Suprapubic skin (tissue), 4 donors: ENCODE data around the gene LALBA. TPM values are rescaled to one million over a fixed set of nuclear protein-coding genes. Genes with fewer than 3 reads are reported as not detected.

Source experiments
- DNase-seq, 2 donors: peaks; one replicate each; pipeline ENCODE4 v3.0.0-alpha.2; 2019; ENCODE audit warnings: low spot score in 2 of 2
- H3K27ac ChIP-seq: fragments of 200-600 bp; sonication (generic); one replicate; pipeline ENCODE4 v1.5.1; 2019
- H3K27me3 ChIP-seq: fragments of 200-600 bp; sonication (generic); one replicate; pipeline ENCODE4 v1.5.1; 2019
- H3K36me3 ChIP-seq: fragments of 200-600 bp; sonication (generic); one replicate; pipeline ENCODE4 v1.5.1; 2019
- H3K4me1 ChIP-seq: fragments of 200-600 bp; sonication (generic); one replicate; pipeline ENCODE4 v1.5.1; 2019
- H3K4me3 ChIP-seq: fragments of 200-600 bp; sonication (generic); one replicate; pipeline ENCODE4 v1.5.1; 2019; ENCODE audit warnings: mild to moderate bottlenecking
- H3K9me3 ChIP-seq: fragments of 200-600 bp; sonication (generic); one replicate; pipeline ENCODE4 v1.5.1; 2019
- CTCF ChIP-seq, 2 donors: fragments of 200-600 bp in 1 of 2; fragments of 450-650 bp in 1 of 2; sonication (generic) in 1 of 2; IDR thresholded peaks; one replicate each; pipeline ENCODE4 v1.5.1; 2016 to 2019; ENCODE audit warnings: antibody characterized with exemption in 2 of 2, mild to moderate bottlenecking in 1 of 2, moderate library complexity in 1 of 2
- EP300 ChIP-seq: sonication (generic); formaldehyde crosslinking; IDR thresholded peaks from one replicate; pipeline ENCODE4 v1.6.1; 2017; ENCODE audit warnings: antibody characterized with exemption
- POLR2A ChIP-seq, 2 donors: fragments of 450-650 bp; IDR thresholded peaks; one replicate each; pipeline ENCODE4 v1.6.1; 2017; ENCODE audit warnings: antibody characterized with exemption in 2 of 2, mild to moderate bottlenecking in 2 of 2, moderate library complexity in 2 of 2
- POLR2AphosphoS5 ChIP-seq, 3 donors: sonication (generic); formaldehyde crosslinking; IDR thresholded peaks; one replicate each; pipeline ENCODE4 v1.6.1; 2017; ENCODE audit warnings: antibody characterized with exemption in 3 of 3
- WGBS: methylation state at CpG from one replicate; pipeline ENCODE4 v1.1.5; 2018; 5-methylcytosine and 5-hydroxymethylcytosine counted together
- total RNA-seq, 4 donors: library from RNA; depleted of rRNA; stranded (reverse); fragments of >200 nt; gene quantifications; one replicate each; pipeline ENCODE4 v1.1.0, GENCODE V29; 2016

The LALBA gene
- total RNA-seq, 4 donors from 2014 or later, result not detected

- Histone ChIP-seq H3K9me3 (peaks cover 4% of the 10 kb centered on the region), H3K27ac (no peak overlapping the region), H3K4me3 (no peak overlapping the region), H3K27me3 (no peaks in the 10 kb centered on the region), H3K4me1 (no peaks in the 10 kb centered on the region), H3K36me3 (no peaks in the 10 kb centered on the region)
- WGBS, result 82% methylated on average over 11 of the region's 11 CpGs
- no peak for TF ChIP-seq CTCF (IDR thresholded peaks at IDR 0.05)
- TF ChIP-seq POLR2AphosphoS5 (IDR thresholded peaks at IDR 0.05), result no peak
- DNase-seq, result no peak
Measured at GRCh38 chr12:48601013-48601756, 31.3 kb upstream of the LALBA start.

- Histone ChIP-seq H3K4me3 (no peak overlapping the region), H3K36me3 (no peaks in the 10 kb centered on the region), H3K27ac (no peak overlapping the region), H3K4me1 (no peaks in the 10 kb centered on the region), H3K27me3 (no peaks in the 10 kb centered on the region), H3K9me3 (no peaks in the 10 kb centered on the region)
- no peak for DNase-seq
- 68% methylated on average over 2 of the region's 2 CpGs for WGBS
- TF ChIP-seq POLR2AphosphoS5 (IDR thresholded peaks at IDR 0.05), result no peak
- no peak for TF ChIP-seq EP300
- TF ChIP-seq CTCF (IDR thresholded peaks at IDR 0.05), result no peak
- TF ChIP-seq POLR2A (IDR thresholded peaks at IDR 0.05), result no peak
Measured at GRCh38 chr12:48600552-48600951, 30.7 kb upstream of the LALBA start.

- H3K36me3 ChIP-seq, result no peaks in the 10 kb centered on the region
- no peak overlapping the region for H3K4me3 ChIP-seq
- peaks cover 5% of the 10 kb centered on the region for H3K27me3 ChIP-seq
- no peaks in the 10 kb centered on the region for H3K9me3 ChIP-seq
- WGBS, result 73% methylated on average over 2 of the region's 2 CpGs
- TF ChIP-seq EP300 (no peak), POLR2A (IDR thresholded peaks at IDR 0.05) (no peak), POLR2AphosphoS5 (IDR thresholded peaks at IDR 0.05) (no peak), CTCF (IDR thresholded peaks at IDR 0.05) (no peak)
- DNase-seq, result no peak
- H3K27ac ChIP-seq, result no peak overlapping the region
- H3K4me1 ChIP-seq, result no peaks in the 10 kb centered on the region
Measured at GRCh38 chr12:48592591-48593086, 22.8 kb upstream of the LALBA start.

- TF ChIP-seq EP300 (no peak), CTCF (IDR thresholded peaks at IDR 0.05) (no peak), POLR2AphosphoS5 (IDR thresholded peaks at IDR 0.05) (no peak), POLR2A (IDR thresholded peaks at IDR 0.05) (no peak)
- Histone ChIP-seq H3K27ac (no peak overlapping the region), H3K27me3 (peaks cover 8% of the 10 kb centered on the region), H3K9me3 (no peaks in the 10 kb centered on the region), H3K4me3 (no peak overlapping the region), H3K36me3 (no peaks in the 10 kb centered on the region), H3K4me1 (no peaks in the 10 kb centered on the region)
- 87% methylated on average over 5 of the region's 5 CpGs for WGBS
- no peak for DNase-seq
Measured at GRCh38 chr12:48586361-48586760, 16.5 kb upstream of the LALBA start.

- no peaks in the 10 kb centered on the region for H3K36me3 ChIP-seq
- WGBS, result 44% methylated on average over 2 of the region's 2 CpGs
- DNase-seq, result no peak
- H3K9me3 ChIP-seq, result no peaks in the 10 kb centered on the region
- TF ChIP-seq EP300 (no peak), POLR2A (IDR thresholded peaks at IDR 0.05) (no peak), POLR2AphosphoS5 (IDR thresholded peaks at IDR 0.05) (no peak), CTCF (IDR thresholded peaks at IDR 0.05) (no peak)
- no peak overlapping the region for H3K27ac ChIP-seq
- no peak overlapping the region for H3K4me3 ChIP-seq
- H3K4me1 ChIP-seq, result no peaks in the 10 kb centered on the region
- H3K27me3 ChIP-seq, result peaks cover 8% of the 10 kb centered on the region
Measured at GRCh38 chr12:48583728-48584127, 13.9 kb upstream of the LALBA start.
